ENCODE results near the gene IGFBP4. TPM values are rescaled to one million over a fixed set of nuclear protein-coding genes. Genes with fewer than 3 reads are reported as not detected.

IGFBP4 gene
- total and polyA plus RNA-seq, 10 donors: 49.3 to 537 (median 307) TPM

GRCh38 chr17:40463122-40463550 is 19.9 kb downstream of the IGFBP4 start:
- WGBS, 5 donors: 64 to 79% (median 73%) methylated on average over 10 to 11 of the region's 11 CpGs
- TF ChIP-seq POLR2A (IDR thresholded peaks at IDR 0.05) (no peak), POLR2AphosphoS5 (IDR thresholded peaks at IDR 0.05) (peak; percentile 34 to 75 (median 73)), CTCF (IDR thresholded peaks at IDR 0.05 in 8 of 11, conservative IDR thresholded peaks at IDR 0.05 in 3 of 11) (no peak)
- DNase-seq: no peak
- intact Hi-C loops (cut with DNase I; ENCODE audit: low total_unique reads): no loop called here
- H3K9me3 ChIP-seq: no peaks in the 10 kb centered on the region
- H3K4me3 ChIP-seq: no peak overlapping the region
- peaks cover 0 to 47% (median 24%) of the 10 kb centered on the region in 6 donors for H3K4me1 ChIP-seq
- H3K36me3 ChIP-seq: peaks cover 0 to 9% (median under 1%) of the 10 kb centered on the region in 6 donors
- peaks cover 0 to 4% (median 0%) of the 10 kb centered on the region in 7 donors for H3K27me3 ChIP-seq (replicated peaks in 1 of 7)
- H3K27ac ChIP-seq: peak overlapping the region in 7 of 8 donors; percentile 11 to 67 (median 45)

- no peak for DNase-seq
- peak in 1 of 3 donors; percentile 46 for TF ChIP-seq POLR2AphosphoS5 (IDR thresholded peaks at IDR 0.05)
- TF ChIP-seq POLR2A (IDR thresholded peaks at IDR 0.05): no peak
- H3K36me3 ChIP-seq: no peaks in the 10 kb centered on the region
- intact Hi-C loops (cut with DNase I; ENCODE audit: low total_unique reads): no loop called here
- peaks cover 0 to 4% (median 0%) of the 10 kb centered on the region in 7 donors for H3K27me3 ChIP-seq (replicated peaks in 1 of 7)
- peak overlapping the region in 1 of 8 donors; percentile 67 for H3K27ac ChIP-seq
- H3K4me3 ChIP-seq: no peak overlapping the region
- WGBS, 5 donors: 71 to 80% (median 78%) methylated on average over 5 of the region's 5 CpGs
- H3K9me3 ChIP-seq: no peaks in the 10 kb centered on the region
- H3K4me1 ChIP-seq: peaks cover 0 to 35% (median 13%) of the 10 kb centered on the region in 6 donors
These were observed 21.2 kb downstream of the IGFBP4 start for GRCh38 chr17:40464392-40464855.

GRCh38 chr17:40466298-40466971 is 23.2 kb downstream of the IGFBP4 start:
- H3K9me3 ChIP-seq: no peaks in the 10 kb centered on the region
- no peak for DNase-seq
- H3K27me3 ChIP-seq (replicated peaks in 1 of 7): peaks cover 0 to 4% (median 0%) of the 10 kb centered on the region in 7 donors
- peaks cover 0 to 14% (median 5%) of the 10 kb centered on the region in 6 donors for H3K4me1 ChIP-seq
- H3K27ac ChIP-seq: no peak overlapping the region
- WGBS, 5 donors: 65 to 72% (median 69%) methylated on average over 11 of the region's 11 CpGs
- intact Hi-C loops (cut with DNase I; ENCODE audit: low total_unique reads): no loop called here
- no peaks in the 10 kb centered on the region for H3K36me3 ChIP-seq
- no peak overlapping the region for H3K4me3 ChIP-seq
- no peak for TF ChIP-seq POLR2A (IDR thresholded peaks at IDR 0.05)
- TF ChIP-seq POLR2AphosphoS5 (IDR thresholded peaks at IDR 0.05): peak in 2 of 3 donors; percentile 52 to 64
- no peak for TF ChIP-seq CTCF (IDR thresholded peaks at IDR 0.05 in 8 of 11, conservative IDR thresholded peaks at IDR 0.05 in 3 of 11)

GRCh38 chr17:40467281-40467867 is 24.1 kb downstream of the IGFBP4 start:
- DNase-seq: no peak
- Histone ChIP-seq H3K4me1 (peaks cover 0 to 5% (median under 1%) of the 10 kb centered on the region in 6 donors), H3K4me3 (no peak overlapping the region), H3K9me3 (no peaks in the 10 kb centered on the region), H3K27me3 (replicated peaks in 1 of 7) (peaks cover 0 to 4% (median 0%) of the 10 kb centered on the region in 7 donors), H3K27ac (no peak overlapping the region), H3K36me3 (no peaks in the 10 kb centered on the region)
- WGBS, 5 donors: 71 to 100% (median 87%) methylated on average over 2 of the region's 2 CpGs
- TF ChIP-seq POLR2A (IDR thresholded peaks at IDR 0.05) (no peak), POLR2AphosphoS5 (IDR thresholded peaks at IDR 0.05) (peak in 2 of 3 donors; percentile 22 to 45)
- intact Hi-C loops (cut with DNase I; ENCODE audit: low total_unique reads): no loop called here

GRCh38 chr17:40468560-40468959 is 25.3 kb downstream of the IGFBP4 start:
- intact Hi-C loops (cut with DNase I; ENCODE audit: low total_unique reads): no loop called here

More at GRCh38 chr17:40468560-40468959, 25.3 kb downstream of the IGFBP4 start:
- Histone ChIP-seq H3K27me3 (replicated peaks in 1 of 7) (peaks cover 0 to 4% (median 0%) of the 10 kb centered on the region in 7 donors), H3K9me3 (no peaks in the 10 kb centered on the region), H3K36me3 (no peaks in the 10 kb centered on the region), H3K4me3 (no peak overlapping the region), H3K27ac (no peak overlapping the region), H3K4me1 (peaks cover 0 to 10% (median 2%) of the 10 kb centered on the region in 6 donors)
- no peak for DNase-seq
- no peak for TF ChIP-seq POLR2A (IDR thresholded peaks at IDR 0.05)
- TF ChIP-seq CTCF (IDR thresholded peaks at IDR 0.05 in 8 of 11, conservative IDR thresholded peaks at IDR 0.05 in 3 of 11): no peak
- no peak for TF ChIP-seq POLR2AphosphoS5 (IDR thresholded peaks at IDR 0.05)
- 96 to 98% (median 96%) methylated on average over 7 of the region's 7 CpGs for WGBS, 5 donors

Data from spleen (tissue), 11 donors.